Ishikawa (cell line): ENCODE measurements around the gene LRRC49.

Experiments used
- CEBPB ChIP-seq: IDR thresholded peaks from 2 replicates; pipeline ENCODE4 v1.6.1; 2012
- CREB1 ChIP-seq: IDR thresholded peaks from 2 replicates; pipeline ENCODE4 v1.6.1; 2012; ENCODE audit warnings: low read depth
- EGR1 ChIP-seq: IDR thresholded peaks from 2 replicates; pipeline ENCODE4 v1.6.1; 2012
- EP300 ChIP-seq: IDR thresholded peaks from 2 replicates; pipeline ENCODE4 v1.6.1; 2012; ENCODE audit warnings: borderline replicate concordance
- FOXM1 ChIP-seq: IDR thresholded peaks from 2 replicates; pipeline ENCODE4 v1.6.1; 2012; ENCODE audit warnings: low read depth, borderline replicate concordance
- MAX ChIP-seq: IDR thresholded peaks from 2 replicates; pipeline ENCODE4 v1.6.1; 2012
- NFIC ChIP-seq: IDR thresholded peaks from 2 replicates; pipeline ENCODE4 v1.6.1; 2012
- RAD21 ChIP-seq: IDR thresholded peaks from 2 replicates; pipeline ENCODE4 v1.6.1; 2012; ENCODE audit warnings: low read depth
- REST ChIP-seq: IDR thresholded peaks from 2 replicates; pipeline ENCODE4 v1.6.1; 2012; ENCODE audit warnings: low read depth, mild to moderate bottlenecking
- TAF1 ChIP-seq: IDR thresholded peaks from 2 replicates; pipeline ENCODE4 v1.6.1; 2012; ENCODE audit warnings: low read depth, mild to moderate bottlenecking
- TCF12 ChIP-seq: IDR thresholded peaks from 2 replicates; pipeline ENCODE4 v1.6.1; 2012; ENCODE audit warnings: low read depth
- TEAD4 ChIP-seq: IDR thresholded peaks from 2 replicates; pipeline ENCODE4 v1.6.1; 2012
- YY1 ChIP-seq: IDR thresholded peaks from 2 replicates; pipeline ENCODE4 v1.6.1; 2012; ENCODE audit warnings: low read depth
- ZBTB7A ChIP-seq: IDR thresholded peaks from 2 replicates; pipeline ENCODE4 v1.6.1; 2012; ENCODE audit warnings: low read depth
- TF ChIP-seq, protein P1 (sequence below): IDR thresholded peaks from 2 replicates; pipeline ENCODE4 v1.6.1; 2012

The LRRC49 gene

DNA sequence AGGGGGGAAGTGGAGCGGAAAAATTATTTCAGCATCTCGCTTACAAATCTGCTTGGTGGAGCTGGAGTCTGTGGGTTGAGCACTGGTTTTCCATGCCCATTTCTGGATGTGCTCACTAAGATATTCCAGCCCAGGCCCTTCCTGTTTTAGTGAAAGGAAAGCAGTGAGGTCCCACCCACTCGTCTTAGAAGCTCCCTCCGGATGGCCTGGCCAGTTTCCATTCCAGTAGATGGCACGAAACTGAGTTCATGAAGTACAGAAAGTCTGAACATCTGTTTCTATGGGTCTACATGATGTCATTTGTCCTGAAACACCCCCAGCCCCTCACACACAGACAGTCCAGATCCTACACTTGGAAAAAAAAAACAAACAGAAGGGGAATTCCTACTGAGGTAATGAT is 190.7 kb downstream of the LRRC49 start:
- no peak for TF ChIP-seq EP300
- no peak for TF ChIP-seq FOXM1
- TF ChIP-seq CREB1 = no peak
- no peak for TF ChIP-seq CEBPB
- no peak for TF ChIP-seq TCF12
- TF ChIP-seq, protein P1, sequence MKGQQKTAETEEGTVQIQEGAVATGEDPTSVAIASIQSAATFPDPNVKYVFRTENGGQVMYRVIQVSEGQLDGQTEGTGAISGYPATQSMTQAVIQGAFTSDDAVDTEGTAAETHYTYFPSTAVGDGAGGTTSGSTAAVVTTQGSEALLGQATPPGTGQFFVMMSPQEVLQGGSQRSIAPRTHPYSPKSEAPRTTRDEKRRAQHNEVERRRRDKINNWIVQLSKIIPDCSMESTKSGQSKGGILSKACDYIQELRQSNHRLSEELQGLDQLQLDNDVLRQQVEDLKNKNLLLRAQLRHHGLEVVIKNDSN = no peak
- TF ChIP-seq TEAD4 = no peak
- TF ChIP-seq EGR1 = no peak
- no peak for TF ChIP-seq RAD21
- no peak for TF ChIP-seq TAF1
- TF ChIP-seq ZBTB7A = no peak
- TF ChIP-seq REST = no peak

DNA sequence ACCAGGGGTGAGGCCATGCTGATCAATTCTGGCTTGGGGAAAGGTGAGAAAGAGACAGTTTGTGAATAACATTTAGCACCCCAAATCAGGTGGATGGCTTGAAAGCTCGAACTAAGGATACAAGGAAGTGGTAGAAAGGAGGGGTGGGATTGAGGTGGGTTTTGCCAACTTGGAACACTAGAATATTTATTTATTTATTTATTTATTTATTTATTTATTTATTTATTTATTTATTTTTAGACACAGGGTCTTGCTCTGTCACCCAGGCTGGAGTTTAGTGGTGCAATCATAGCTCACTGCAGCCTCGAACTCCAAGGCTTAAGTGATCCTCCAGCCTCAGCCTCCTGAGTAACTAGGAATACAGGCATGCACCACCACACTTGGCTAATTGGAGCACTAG is 191.6 kb downstream of the LRRC49 start:
- no peak for TF ChIP-seq EP300
- TF ChIP-seq CREB1 = no peak
- TF ChIP-seq FOXM1 = no peak
- TF ChIP-seq REST = no peak
- no peak for TF ChIP-seq CEBPB
- no peak for TF ChIP-seq TEAD4
- no peak for TF ChIP-seq ZBTB7A

- TF ChIP-seq YY1 (no peak), NFIC (no peak), TEAD4 (no peak), TAF1 (no peak), CEBPB (no peak), TCF12 (no peak), MAX (no peak), EP300 (no peak), FOXM1 (no peak), REST (no peak), RAD21 (no peak), EGR1 (no peak), ZBTB7A (no peak)
Measured at GRCh38 chr15:71085809-71086208, 193.2 kb downstream of the LRRC49 start.

GRCh38 chr15:71088155-71088554 is 195.5 kb downstream of the LRRC49 start:
- TF ChIP-seq EP300 (no peak), CREB1 (no peak), EGR1 (no peak), MAX (no peak), REST (no peak), TAF1 (no peak), CEBPB (no peak), TEAD4 (no peak), YY1 (no peak), RAD21 (no peak), ZBTB7A (no peak), FOXM1 (no peak)
- TF ChIP-seq, protein P1 = no peak
